HepG2 (cell line): Measurements from ENCODE around the gene LSR. TPM values are rescaled to one million over a fixed set of nuclear protein-coding genes. Genes with fewer than 3 reads are reported as not detected.

Source experiments
- AGO1 ChIP-seq: fragments of 200-400 bp; formaldehyde crosslinking; IDR thresholded peaks from 2 replicates; pipeline ENCODE4 v1.6.1; 2017; ENCODE audit warnings: mild to moderate bottlenecking, low read depth, low read length, moderate library complexity; ENCODE audit not compliant: poor library complexity, severe bottlenecking
- ATAD3A ChIP-seq: sonication (generic); formaldehyde crosslinking; IDR thresholded peaks from 2 replicates; pipeline ENCODE4 v1.4.0; 2020; ENCODE audit warnings: missing genetic modification reagents
- DDIT3 ChIP-seq: sonication (generic); formaldehyde crosslinking; IDR thresholded peaks from 2 replicates; pipeline ENCODE4 v1.4.0; 2020; ENCODE audit warnings: mild to moderate bottlenecking, missing genetic modification reagents
- DRAP1 ChIP-seq: IDR thresholded peaks from 2 replicates; pipeline ENCODE4 v1.6.1; 2016; ENCODE audit warnings: missing genetic modification reagents, missing compliant biosample characterization
- ELF1 ChIP-seq: sonication (generic); formaldehyde crosslinking; IDR thresholded peaks from 2 replicates; pipeline ENCODE4 v1.4.0; 2020; ENCODE audit warnings: missing genetic modification reagents
- EZH2 ChIP-seq: conservative IDR thresholded peaks from 2 replicates; pipeline ENCODE4 v1.6.1; 2012; ENCODE audit warnings: mild to moderate bottlenecking, low read depth, low read length, moderate library complexity
- JUND ChIP-seq: sonication (generic); formaldehyde crosslinking; IDR thresholded peaks from 2 replicates; pipeline ENCODE4 v1.8.0; 2022; ENCODE audit warnings: mild to moderate bottlenecking, missing genetic modification reagents
- MNT ChIP-seq: fragments of 450-650 bp; IDR thresholded peaks from 2 replicates; pipeline ENCODE4 v1.6.1; 2016
- MXD3 ChIP-seq: IDR thresholded peaks from 2 replicates; pipeline ENCODE4 v1.6.1; 2016; ENCODE audit warnings: mild to moderate bottlenecking, missing biosample characterization, missing genetic modification reagents
- NCOA5 ChIP-seq: sonication (generic); formaldehyde crosslinking; IDR thresholded peaks from 2 replicates; pipeline ENCODE4 v1.4.0; 2020; ENCODE audit warnings: missing genetic modification reagents
- PHF20 ChIP-seq: sonication (generic); formaldehyde crosslinking; IDR thresholded peaks from 2 replicates; pipeline ENCODE4 v1.5.0; 2020; ENCODE audit warnings: mild to moderate bottlenecking, missing genetic modification reagents
- RXRA ChIP-seq: sonication (generic); formaldehyde crosslinking; IDR thresholded peaks from 2 replicates; pipeline ENCODE4 v1.5.1; 2020; ENCODE audit warnings: missing genetic modification reagents
- SP140L ChIP-seq: sonication (generic); formaldehyde crosslinking; IDR thresholded peaks from 2 replicates; pipeline ENCODE4 v1.4.0; 2020; ENCODE audit warnings: missing genetic modification reagents, borderline replicate concordance
- SRSF9 ChIP-seq: fragments of 200-400 bp; formaldehyde crosslinking; IDR thresholded peaks from 2 replicates; pipeline ENCODE4 v1.6.1; 2018; ENCODE audit warnings: borderline replicate concordance, mild to moderate bottlenecking, low read depth, low read length; ENCODE audit not compliant: insufficient read depth, poor library complexity, severe bottlenecking
- TRAFD1 ChIP-seq: sonication (generic); formaldehyde crosslinking; IDR thresholded peaks from 2 replicates; pipeline ENCODE4 v1.5.1; 2020; ENCODE audit warnings: missing genetic modification reagents, mild to moderate bottlenecking, borderline replicate concordance
- ZC3H4 ChIP-seq: sonication (generic); formaldehyde crosslinking; IDR thresholded peaks from 2 replicates; pipeline ENCODE4 v1.4.0; 2020; ENCODE audit warnings: missing genetic modification reagents, borderline replicate concordance
- ZMAT5 ChIP-seq: sonication (generic); formaldehyde crosslinking; IDR thresholded peaks from 2 replicates; pipeline ENCODE4 v1.5.0; 2020; ENCODE audit warnings: mild to moderate bottlenecking, low read depth, missing genetic modification reagents, borderline replicate concordance
- ZNF10 ChIP-seq: sonication (generic); formaldehyde crosslinking; IDR thresholded peaks from 2 replicates; pipeline ENCODE4 v1.4.0; 2020; ENCODE audit warnings: mild to moderate bottlenecking, low read depth, missing genetic modification reagents, borderline replicate concordance
- ZNF207 ChIP-seq: fragments of 450-650 bp; IDR thresholded peaks from 2 replicates; pipeline ENCODE4 v1.6.1; 2016; ENCODE audit warnings: antibody characterized with exemption, borderline replicate concordance
- ZNF496 ChIP-seq: sonication (generic); formaldehyde crosslinking; IDR thresholded peaks from 2 replicates; pipeline ENCODE4 v1.8.1; 2023; ENCODE audit warnings: mild to moderate bottlenecking, moderate library complexity, missing genetic modification reagents; ENCODE audit not compliant: insufficient replicate concordance
- ZNF552 ChIP-seq: sonication (generic); formaldehyde crosslinking; IDR thresholded peaks from 2 replicates; pipeline ENCODE4 v1.9.0; 2022; ENCODE audit warnings: missing genetic modification reagents, mild to moderate bottlenecking, borderline replicate concordance
- ZNF556 ChIP-seq: sonication (generic); formaldehyde crosslinking; IDR thresholded peaks from 2 replicates; pipeline ENCODE4 v1.4.0; 2020; ENCODE audit warnings: mild to moderate bottlenecking, missing genetic modification reagents, borderline replicate concordance
- ZNF567 ChIP-seq: sonication (generic); formaldehyde crosslinking; IDR thresholded peaks from 2 replicates; pipeline ENCODE4 v1.8.1; 2023; ENCODE audit warnings: mild to moderate bottlenecking, missing genetic modification reagents, borderline replicate concordance
- ZNF772 ChIP-seq: sonication (generic); formaldehyde crosslinking; IDR thresholded peaks from 2 replicates; pipeline ENCODE4 v1.5.0; 2020; ENCODE audit warnings: mild to moderate bottlenecking, missing genetic modification reagents
- ZSCAN29 ChIP-seq: sonication (generic); formaldehyde crosslinking; conservative IDR thresholded peaks from 2 replicates; pipeline ENCODE4 v1.4.0; 2020; ENCODE audit warnings: mild to moderate bottlenecking, missing genetic modification reagents
- polyA plus RNA-seq, 8 experiments: library from polyadenylated mRNA; depleted of rRNA in 3 of 8; stranded (reverse) in 7 of 8; unstranded in 1 of 8; fragments of >200 nt; fragmentation: Illumina TruSeq in 4 of 8; extraction: Trizol in 4 of 8; gene quantifications; 2 replicates each; pipeline versions ENCODE4 v1.2.1 to v1.2.3, GENCODE V29; 2011 to 2016; ENCODE audit warnings: low read depth in 4 of 8, missing spikeins in 1 of 8, mixed read lengths in 1 of 8; ENCODE audit not compliant: insufficient read depth in 1 of 8
- total RNA-seq, 5 experiments: library from RNA; depleted of rRNA; stranded (reverse); fragments of >200 nt; fragmentation: Illumina TruSeq; extraction: Trizol; gene quantifications; 2 replicates each; pipeline ENCODE4 v1.2.3, GENCODE V29; 2016; ENCODE audit warnings: low read depth in 1 of 5

The LSR gene
- total and polyA plus RNA-seq, 2 of the 13 experiments (the other 11 are each of a cell fraction or from before 2014, with no cell fraction given), result 29.2 to 79.2 TPM

GRCh38 chr19:35247526-35248309 is 1.1 kb upstream of the LSR start (continued):
- TF ChIP-seq SP140L (CRISPR knock-in tag) (no peak), PHF20 (CRISPR knock-in tag) (no peak), RXRA (CRISPR knock-in tag) (no peak), DDIT3 (CRISPR knock-in tag) (no peak), JUND (CRISPR knock-in tag) (no peak), ZNF552 (CRISPR knock-in tag) (no peak), DRAP1 (CRISPR knock-in tag) (peak; percentile 44; the same call in 1 of the 2 replicates), ZNF496 (CRISPR knock-in tag) (no peak), ZNF207 (no peak), EZH2 (no peak), ZMAT5 (CRISPR knock-in tag) (no peak), ZSCAN29 (CRISPR knock-in tag) (no peak), ATAD3A (CRISPR knock-in tag) (no peak), TRAFD1 (CRISPR knock-in tag) (no peak), ELF1 (CRISPR knock-in tag) (peak; percentile 55), MNT (no peak), MXD3 (CRISPR knock-in tag) (no peak; the same call in 1 of the 2 replicates), ZNF556 (CRISPR knock-in tag) (peak; percentile 25; the same call in 1 of the 2 replicates), AGO1 (no peak), ZNF567 (no peak), ZNF10 (CRISPR knock-in tag) (no peak), SRSF9 (no peak), ZNF772 (0 out of 2 replicates have a peak, but pooled peaks have one; percentile 45), ZC3H4 (no peak), NCOA5 (CRISPR knock-in tag) (no peak)
